ENCODE results near the gene TRAK2.
A peak's percentile ranks its signal among the peaks of the same experiment; 100 is the strongest.
"Not testable (repeated sequence)": the region's sequence is repeated elsewhere in the genome, so short reads cannot be mapped to it uniquely, and the experiment has no call there.

Gene TRAK2

GRCh38 chr2:201451292-201452057, at the start of gene TRAK2, which contains the start of gene STRADB:
Gene TRAK2, minus strand, starts transcription at chr2:201451458. Its CDS starts 30,951 bp downstream, at chr2:201420507.
Gene STRADB, plus strand, starts transcription at chr2:201451740. Its CDS starts 3,101 bp downstream, at chr2:201454841.
- Histone ChIP-seq H3K9me3 (no peaks in the 10 kb centered on the region), H3K4me3 (peak within 1 kb of the TSS; percentile 98)
- in situ Hi-C loops (cut with MboI; ENCODE audit: low sequenced_read_pairs): no loop called here

GRCh38 chr2:201500534-201500933, 49.3 kb upstream of the TRAK2 start:
- Histone ChIP-seq H3K4me3 (no peak overlapping the region), H3K27me3 (ENCODE audit: low read depth) (no peaks in the 10 kb centered on the region), H3K9me3 (peaks cover 2% of the 10 kb centered on the region; the same call in 1 of the 2 replicates), H3K4me1 (no peaks in the 10 kb centered on the region), H3K36me3 (replicated peaks) (no peaks in the 10 kb centered on the region)
- no peak for DNase-seq (ENCODE audit: low spot score in 2 of 2)
- in situ Hi-C loops (cut with MboI; ENCODE audit: low sequenced_read_pairs): no loop called here

More at GRCh38 chr2:201451292-201452057, at the start of gene TRAK2, which contains the start of gene STRADB:
- H3K4me1 ChIP-seq: peaks cover 17% of the 10 kb centered on the region
- H3K36me3 ChIP-seq (replicated peaks): no peaks in the 10 kb centered on the region; the same call in 1 of the 2 replicates
- DNase-seq (ENCODE audit: low spot score in 2 of 2): peak; percentile 92 to 96
- H3K27me3 ChIP-seq (ENCODE audit: low read depth): no peaks in the 10 kb centered on the region

- no peaks in the 10 kb centered on the region for H3K9me3 ChIP-seq
- H3K36me3 ChIP-seq (replicated peaks): no peaks in the 10 kb centered on the region
- DNase-seq (ENCODE audit: low spot score in 2 of 2): no peak
- in situ Hi-C loops (cut with MboI; ENCODE audit: low sequenced_read_pairs): no loop called here
- H3K4me1 ChIP-seq: no peaks in the 10 kb centered on the region
- peaks cover 24% of the 10 kb centered on the region for H3K27me3 ChIP-seq (ENCODE audit: low read depth)
- no peak overlapping the region for H3K4me3 ChIP-seq
These were observed 45.5 kb upstream of the TRAK2 start for GRCh38 chr2:201496785-201497184.

GRCh38 chr2:201490291-201490690, 39.0 kb upstream of the TRAK2 start:
- no peak for DNase-seq (ENCODE audit: low spot score in 2 of 2)
- H3K4me3 ChIP-seq: no peak overlapping the region
- peaks cover 24% of the 10 kb centered on the region for H3K27me3 ChIP-seq (ENCODE audit: low read depth)
- H3K36me3 ChIP-seq (replicated peaks): no peaks in the 10 kb centered on the region
- H3K4me1 ChIP-seq: no peaks in the 10 kb centered on the region
- H3K9me3 ChIP-seq: no peaks in the 10 kb centered on the region
- in situ Hi-C loops (cut with MboI; ENCODE audit: low sequenced_read_pairs): no loop called here

- in situ Hi-C loops (cut with MboI; ENCODE audit: low sequenced_read_pairs): no loop called here
- no peaks in the 10 kb centered on the region for H3K9me3 ChIP-seq
- H3K4me1 ChIP-seq: no peaks in the 10 kb centered on the region
- H3K27me3 ChIP-seq (ENCODE audit: low read depth): no peaks in the 10 kb centered on the region
- H3K4me3 ChIP-seq: no peak overlapping the region
- no peak for DNase-seq (ENCODE audit: low spot score in 2 of 2)
- H3K36me3 ChIP-seq (replicated peaks): peaks cover 3% of the 10 kb centered on the region
These were observed 33.5 kb upstream of the TRAK2 start for GRCh38 chr2:201484805-201485204.

GRCh38 chr2:201483758-201484157, 32.5 kb upstream of the TRAK2 start:
- in situ Hi-C loops (cut with MboI; ENCODE audit: low sequenced_read_pairs); H3K4me1 ChIP-seq; H3K27me3 ChIP-seq (ENCODE audit: low read depth); DNase-seq (ENCODE audit: low spot score in 2 of 2); H3K9me3 ChIP-seq; H3K36me3 ChIP-seq (replicated peaks); H3K4me3 ChIP-seq: not testable (repeated sequence)

- in situ Hi-C loops (cut with MboI; ENCODE audit: low sequenced_read_pairs): no loop called here
- DNase-seq (ENCODE audit: low spot score in 2 of 2): no peak
- no peaks in the 10 kb centered on the region for H3K27me3 ChIP-seq (ENCODE audit: low read depth)
- no peak overlapping the region for H3K4me3 ChIP-seq
- H3K36me3 ChIP-seq (replicated peaks): peaks cover 5% of the 10 kb centered on the region
- no peaks in the 10 kb centered on the region for H3K4me1 ChIP-seq
- no peaks in the 10 kb centered on the region for H3K9me3 ChIP-seq
These were observed 32.1 kb upstream of the TRAK2 start for GRCh38 chr2:201483342-201483741.

- no peak for DNase-seq (ENCODE audit: low spot score in 2 of 2)
- Histone ChIP-seq H3K4me3 (no peak overlapping the region), H3K27me3 (ENCODE audit: low read depth) (no peaks in the 10 kb centered on the region), H3K9me3 (no peaks in the 10 kb centered on the region), H3K36me3 (replicated peaks) (peaks cover 10% of the 10 kb centered on the region), H3K4me1 (no peaks in the 10 kb centered on the region)
- in situ Hi-C loops (cut with MboI; ENCODE audit: low sequenced_read_pairs): no loop called here
These were observed 31.3 kb upstream of the TRAK2 start for GRCh38 chr2:201482543-201482942.

- Histone ChIP-seq H3K4me3 (no peak overlapping the region), H3K27me3 (ENCODE audit: low read depth) (no peaks in the 10 kb centered on the region), H3K36me3 (replicated peaks) (peaks cover 14% of the 10 kb centered on the region), H3K4me1 (no peaks in the 10 kb centered on the region), H3K9me3 (no peaks in the 10 kb centered on the region)
- no peak for DNase-seq (ENCODE audit: low spot score in 2 of 2)
- in situ Hi-C loops (cut with MboI; ENCODE audit: low sequenced_read_pairs): no loop called here
These were observed 21.2 kb upstream of the TRAK2 start for GRCh38 chr2:201472411-201472810.

- H3K9me3 ChIP-seq: no peaks in the 10 kb centered on the region
- no peak for DNase-seq (ENCODE audit: low spot score in 2 of 2)
- H3K36me3 ChIP-seq (replicated peaks): peaks cover 14% of the 10 kb centered on the region
- in situ Hi-C loops (cut with MboI; ENCODE audit: low sequenced_read_pairs): no loop called here
- no peaks in the 10 kb centered on the region for H3K4me1 ChIP-seq
- H3K27me3 ChIP-seq (ENCODE audit: low read depth): no peaks in the 10 kb centered on the region
- no peak overlapping the region for H3K4me3 ChIP-seq
These were observed 20.6 kb upstream of the TRAK2 start for GRCh38 chr2:201471732-201472393.

GRCh38 chr2:201470821-201471731, 19.8 kb upstream of the TRAK2 start:
- Histone ChIP-seq H3K4me3 (no peak overlapping the region), H3K9me3 (no peaks in the 10 kb centered on the region), H3K4me1 (no peaks in the 10 kb centered on the region), H3K36me3 (replicated peaks) (peaks cover 14% of the 10 kb centered on the region), H3K27me3 (ENCODE audit: low read depth) (no peaks in the 10 kb centered on the region)
- DNase-seq (ENCODE audit: low spot score in 2 of 2): no peak
- in situ Hi-C loops (cut with MboI; ENCODE audit: low sequenced_read_pairs): no loop called here

- Histone ChIP-seq H3K4me3 (no peak overlapping the region), H3K9me3 (no peaks in the 10 kb centered on the region), H3K36me3 (replicated peaks) (0 out of 2 replicates have a peak, but pooled peaks cover 4% of the 10 kb centered on the region), H3K4me1 (no peaks in the 10 kb centered on the region), H3K27me3 (ENCODE audit: low read depth) (no peaks in the 10 kb centered on the region)
- in situ Hi-C loops (cut with MboI; ENCODE audit: low sequenced_read_pairs): no loop called here
- no peak for DNase-seq (ENCODE audit: low spot score in 2 of 2)
These were observed 16.4 kb upstream of the TRAK2 start for GRCh38 chr2:201467666-201468065.

- no peaks in the 10 kb centered on the region for H3K27me3 ChIP-seq (ENCODE audit: low read depth)
- no peaks in the 10 kb centered on the region for H3K9me3 ChIP-seq
- H3K36me3 ChIP-seq (replicated peaks): peaks cover 4% of the 10 kb centered on the region; the same call in 1 of the 2 replicates
- no peak overlapping the region for H3K4me3 ChIP-seq
- H3K4me1 ChIP-seq: no peaks in the 10 kb centered on the region
- in situ Hi-C loops (cut with MboI; ENCODE audit: low sequenced_read_pairs): no loop called here
- DNase-seq (ENCODE audit: low spot score in 2 of 2): no peak
These were observed 14.9 kb upstream of the TRAK2 start for GRCh38 chr2:201466050-201466675.
